Thyroid gland (tissue), 4 donors: ENCODE data around the gene INTS2.
"Not testable (repeated sequence)": the region's sequence is repeated elsewhere in the genome, so short reads cannot be mapped to it uniquely, and the experiment has no call there.

Experiments
- POLR2A ChIP-seq, 2 donors: fragments of 450-650 bp; IDR thresholded peaks; one replicate each; pipeline ENCODE4 v1.6.1; 2017; ENCODE audit warnings: antibody characterized with exemption in 2 of 2, mild to moderate bottlenecking in 2 of 2, moderate library complexity in 1 of 2
- TF ChIP-seq, protein P1 (sequence below), 6 experiments: fragments of 200-600 bp in 3 of 6; fragments of 450-650 bp in 3 of 6; sonication (generic) in 3 of 6; IDR thresholded peaks; one replicate each; pipeline ENCODE4 v1.5.1; 2016 to 2019; ENCODE audit warnings: antibody characterized with exemption in 6 of 6, mild to moderate bottlenecking in 2 of 6, inconsistent platforms in 1 of 6, moderate library complexity in 1 of 6

DNA sequence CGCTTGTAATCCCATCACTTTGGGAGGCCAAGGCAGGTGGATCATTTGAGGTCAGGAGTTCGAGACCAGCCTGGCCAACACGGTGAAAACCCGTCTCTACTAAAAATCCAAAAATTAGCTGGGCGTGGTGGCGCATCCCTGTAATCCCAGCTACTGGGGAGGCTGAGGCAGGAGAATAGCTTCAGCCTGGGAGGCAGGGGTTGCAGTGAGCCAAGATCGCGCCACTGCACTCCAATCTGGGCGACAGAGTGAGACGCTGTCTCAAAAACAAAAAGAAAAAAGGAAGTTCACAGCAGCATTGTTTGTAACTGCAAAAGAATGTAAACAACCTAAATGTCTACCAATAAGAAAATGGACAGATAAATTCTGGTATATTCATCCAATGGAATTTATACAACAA, 67.4 kb downstream of the INTS2 start:
- TF ChIP-seq POLR2A (IDR thresholded peaks at IDR 0.05): not testable (repeated sequence)
- TF ChIP-seq, protein P1, sequence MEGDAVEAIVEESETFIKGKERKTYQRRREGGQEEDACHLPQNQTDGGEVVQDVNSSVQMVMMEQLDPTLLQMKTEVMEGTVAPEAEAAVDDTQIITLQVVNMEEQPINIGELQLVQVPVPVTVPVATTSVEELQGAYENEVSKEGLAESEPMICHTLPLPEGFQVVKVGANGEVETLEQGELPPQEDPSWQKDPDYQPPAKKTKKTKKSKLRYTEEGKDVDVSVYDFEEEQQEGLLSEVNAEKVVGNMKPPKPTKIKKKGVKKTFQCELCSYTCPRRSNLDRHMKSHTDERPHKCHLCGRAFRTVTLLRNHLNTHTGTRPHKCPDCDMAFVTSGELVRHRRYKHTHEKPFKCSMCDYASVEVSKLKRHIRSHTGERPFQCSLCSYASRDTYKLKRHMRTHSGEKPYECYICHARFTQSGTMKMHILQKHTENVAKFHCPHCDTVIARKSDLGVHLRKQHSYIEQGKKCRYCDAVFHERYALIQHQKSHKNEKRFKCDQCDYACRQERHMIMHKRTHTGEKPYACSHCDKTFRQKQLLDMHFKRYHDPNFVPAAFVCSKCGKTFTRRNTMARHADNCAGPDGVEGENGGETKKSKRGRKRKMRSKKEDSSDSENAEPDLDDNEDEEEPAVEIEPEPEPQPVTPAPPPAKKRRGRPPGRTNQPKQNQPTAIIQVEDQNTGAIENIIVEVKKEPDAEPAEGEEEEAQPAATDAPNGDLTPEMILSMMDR (IDR thresholded peaks at IDR 0.05): not testable (repeated sequence)
